ENCODE measurements around the gene POLH.

POLH gene

DNA sequence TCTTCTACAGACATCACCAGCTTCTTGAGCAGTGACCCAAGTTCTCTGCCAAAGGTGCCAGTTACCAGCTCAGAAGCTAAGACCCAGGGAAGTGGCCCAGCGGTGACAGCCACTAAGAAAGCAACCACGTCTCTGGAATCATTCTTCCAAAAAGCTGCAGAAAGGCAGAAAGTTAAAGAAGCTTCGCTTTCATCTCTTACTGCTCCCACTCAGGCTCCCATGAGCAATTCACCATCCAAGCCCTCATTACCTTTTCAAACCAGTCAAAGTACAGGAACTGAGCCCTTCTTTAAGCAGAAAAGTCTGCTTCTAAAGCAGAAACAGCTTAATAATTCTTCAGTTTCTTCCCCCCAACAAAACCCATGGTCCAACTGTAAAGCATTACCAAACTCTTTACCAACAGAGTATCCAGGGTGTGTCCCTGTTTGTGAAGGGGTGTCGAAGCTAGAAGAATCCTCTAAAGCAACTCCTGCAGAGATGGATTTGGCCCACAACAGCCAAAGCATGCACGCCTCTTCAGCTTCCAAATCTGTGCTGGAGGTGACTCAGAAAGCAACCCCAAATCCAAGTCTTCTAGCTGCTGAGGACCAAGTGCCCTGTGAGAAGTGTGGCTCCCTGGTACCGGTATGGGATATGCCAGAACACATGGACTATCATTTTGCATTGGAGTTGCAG lies 37.9 kb downstream of the POLH start:
- Histone ChIP-seq H3K79me2 (ENCODE audit: insufficient read depth, low read depth) (no peaks in the 10 kb centered on the region), H4K20me1 (ENCODE audit: insufficient read depth) (no peaks in the 10 kb centered on the region), H3K4me3 (IDR thresholded peaks at IDR 0.05; ENCODE audit: insufficient read depth, low read depth, low read length) (no peak overlapping the region), H3K27ac (no peak overlapping the region), H3K27me3 (ENCODE audit: insufficient read depth, low read depth) (no peaks in the 10 kb centered on the region), H2AFZ (ENCODE audit: low read depth) (no peak overlapping the region), H3K9ac (no peak overlapping the region), H3K36me3 (ENCODE audit: insufficient read depth) (no peaks in the 10 kb centered on the region), H3K4me1 (ENCODE audit: low read depth, poor library complexity, severe bottlenecking) (no peaks in the 10 kb centered on the region), H3K4me2 (no peak overlapping the region)
- TF ChIP-seq, protein P1, sequence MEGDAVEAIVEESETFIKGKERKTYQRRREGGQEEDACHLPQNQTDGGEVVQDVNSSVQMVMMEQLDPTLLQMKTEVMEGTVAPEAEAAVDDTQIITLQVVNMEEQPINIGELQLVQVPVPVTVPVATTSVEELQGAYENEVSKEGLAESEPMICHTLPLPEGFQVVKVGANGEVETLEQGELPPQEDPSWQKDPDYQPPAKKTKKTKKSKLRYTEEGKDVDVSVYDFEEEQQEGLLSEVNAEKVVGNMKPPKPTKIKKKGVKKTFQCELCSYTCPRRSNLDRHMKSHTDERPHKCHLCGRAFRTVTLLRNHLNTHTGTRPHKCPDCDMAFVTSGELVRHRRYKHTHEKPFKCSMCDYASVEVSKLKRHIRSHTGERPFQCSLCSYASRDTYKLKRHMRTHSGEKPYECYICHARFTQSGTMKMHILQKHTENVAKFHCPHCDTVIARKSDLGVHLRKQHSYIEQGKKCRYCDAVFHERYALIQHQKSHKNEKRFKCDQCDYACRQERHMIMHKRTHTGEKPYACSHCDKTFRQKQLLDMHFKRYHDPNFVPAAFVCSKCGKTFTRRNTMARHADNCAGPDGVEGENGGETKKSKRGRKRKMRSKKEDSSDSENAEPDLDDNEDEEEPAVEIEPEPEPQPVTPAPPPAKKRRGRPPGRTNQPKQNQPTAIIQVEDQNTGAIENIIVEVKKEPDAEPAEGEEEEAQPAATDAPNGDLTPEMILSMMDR (conservative IDR thresholded peaks at IDR 0.05; ENCODE audit: low read depth, low read length) = no peak

DNA sequence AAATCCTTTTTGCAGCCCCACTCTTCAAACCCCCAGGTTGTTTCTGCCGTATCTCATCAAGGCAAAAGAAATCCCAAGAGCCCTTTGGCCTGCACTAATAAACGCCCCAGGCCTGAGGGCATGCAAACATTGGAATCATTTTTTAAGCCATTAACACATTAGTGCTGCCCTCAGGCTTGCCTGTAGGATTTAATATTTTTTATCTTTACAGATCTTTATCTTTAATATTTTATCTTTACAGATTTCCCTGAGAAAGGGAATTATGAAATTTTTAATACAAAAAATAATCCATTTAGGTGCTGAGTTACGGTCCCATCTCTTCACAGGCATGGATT lies 38.4 kb downstream of the POLH start:
- Histone ChIP-seq H3K4me3 (IDR thresholded peaks at IDR 0.05; ENCODE audit: insufficient read depth, low read depth, low read length) (no peak overlapping the region), H3K36me3 (ENCODE audit: insufficient read depth) (no peaks in the 10 kb centered on the region), H4K20me1 (ENCODE audit: insufficient read depth) (no peaks in the 10 kb centered on the region), H3K27me3 (ENCODE audit: insufficient read depth, low read depth) (no peaks in the 10 kb centered on the region), H3K79me2 (ENCODE audit: insufficient read depth, low read depth) (no peaks in the 10 kb centered on the region), H2AFZ (ENCODE audit: low read depth) (no peak overlapping the region), H3K27ac (no peak overlapping the region), H3K9ac (no peak overlapping the region), H3K4me2 (no peak overlapping the region), H3K4me1 (ENCODE audit: low read depth, poor library complexity, severe bottlenecking) (no peaks in the 10 kb centered on the region)
- TF ChIP-seq, protein P1 (conservative IDR thresholded peaks at IDR 0.05; ENCODE audit: low read depth, low read length) = no peak

DNA sequence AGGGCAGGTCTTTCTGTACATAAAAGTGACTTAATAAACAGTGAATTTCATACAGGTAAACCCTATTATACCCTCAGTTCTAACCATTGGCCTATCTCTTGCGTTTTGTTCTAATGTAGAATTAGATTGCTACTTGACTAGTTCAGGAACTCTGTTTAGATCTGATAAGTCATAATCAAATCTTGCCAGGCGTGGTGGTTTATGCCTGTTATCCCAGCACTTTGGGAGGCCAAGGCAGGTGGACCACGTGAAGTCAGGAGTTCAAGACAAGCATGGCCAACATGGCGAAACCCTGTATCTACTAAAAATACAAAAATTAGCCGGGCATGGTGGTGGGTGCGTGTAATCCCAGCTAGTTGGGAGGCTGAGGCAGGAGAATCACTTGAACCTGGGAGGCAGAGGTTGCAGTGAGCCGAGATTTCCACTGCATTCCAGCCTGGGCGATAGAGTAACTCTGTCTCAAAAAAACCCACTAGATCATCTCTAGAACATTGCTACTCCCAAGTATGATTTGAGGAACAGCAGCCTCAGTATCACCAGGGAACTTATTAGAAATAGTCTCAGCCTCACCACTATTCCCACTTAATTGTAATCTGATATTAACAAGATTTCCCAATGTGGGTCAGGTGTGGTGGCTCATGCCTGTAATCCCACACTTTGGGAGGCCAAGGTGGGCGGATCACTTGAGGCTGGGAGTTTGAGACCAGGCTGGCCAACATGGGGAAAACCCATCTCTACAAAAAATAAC lies 40.9 kb downstream of the POLH start:
- Histone ChIP-seq H3K27me3 (ENCODE audit: insufficient read depth, low read depth) (no peaks in the 10 kb centered on the region), H3K4me2 (no peak overlapping the region), H2AFZ (ENCODE audit: low read depth) (no peak overlapping the region), H3K79me2 (ENCODE audit: insufficient read depth, low read depth) (no peaks in the 10 kb centered on the region), H3K4me1 (ENCODE audit: low read depth, poor library complexity, severe bottlenecking) (no peaks in the 10 kb centered on the region), H3K9ac (no peak overlapping the region), H3K4me3 (IDR thresholded peaks at IDR 0.05; ENCODE audit: insufficient read depth, low read depth, low read length) (no peak overlapping the region), H3K27ac (no peak overlapping the region), H3K36me3 (ENCODE audit: insufficient read depth) (no peaks in the 10 kb centered on the region), H4K20me1 (ENCODE audit: insufficient read depth) (no peaks in the 10 kb centered on the region)
- TF ChIP-seq, protein P1 (conservative IDR thresholded peaks at IDR 0.05; ENCODE audit: low read depth, low read length) = no peak

DNA sequence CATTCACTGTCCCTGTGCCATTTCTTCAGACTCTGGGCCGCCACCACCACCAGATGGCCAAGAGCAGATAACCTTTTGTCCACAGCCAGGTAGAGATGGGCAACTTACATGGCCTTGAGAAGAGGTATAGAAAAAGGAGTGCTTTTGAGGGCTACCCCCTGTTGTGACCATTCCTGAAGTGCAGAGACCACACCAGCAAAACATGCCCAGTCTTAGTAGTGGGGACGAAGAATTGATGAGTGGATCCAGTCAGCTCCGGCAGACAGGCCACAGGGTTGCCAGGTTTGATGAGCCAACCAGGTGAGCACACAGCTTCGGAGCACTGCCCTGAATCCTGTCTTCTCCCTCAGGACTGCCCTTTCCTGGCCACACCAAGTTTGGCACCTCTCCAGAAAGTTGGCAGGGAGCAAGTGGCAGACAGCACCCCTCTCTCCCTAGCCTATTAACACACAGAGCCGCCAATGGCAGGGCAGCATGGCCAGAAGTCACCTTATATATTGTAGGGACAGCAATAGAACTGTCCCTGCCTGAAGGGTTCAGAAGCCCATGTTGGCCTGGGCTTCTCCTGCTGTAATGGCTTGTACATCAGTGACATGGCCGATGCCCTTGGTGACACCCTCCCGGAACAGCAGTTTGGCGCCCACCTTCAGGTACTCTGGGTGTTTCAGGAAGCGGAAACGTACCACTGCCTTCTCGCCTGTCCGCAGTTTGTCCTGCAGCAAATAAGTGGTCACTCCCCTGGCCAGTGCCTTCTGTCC lies 45.3 kb downstream of the POLH start:
- Histone ChIP-seq H3K4me1 (ENCODE audit: low read depth, poor library complexity, severe bottlenecking) (peaks cover 2% of the 10 kb centered on the region), H3K79me2 (ENCODE audit: insufficient read depth, low read depth) (no peaks in the 10 kb centered on the region), H3K4me3 (IDR thresholded peaks at IDR 0.05; ENCODE audit: insufficient read depth, low read depth, low read length) (no peak overlapping the region), H3K4me2 (no peak overlapping the region), H3K9ac (no peak overlapping the region), H4K20me1 (ENCODE audit: insufficient read depth) (no peaks in the 10 kb centered on the region), H3K36me3 (ENCODE audit: insufficient read depth) (no peaks in the 10 kb centered on the region; the same call in 1 of the 2 replicates), H3K27ac (no peak overlapping the region), H3K27me3 (ENCODE audit: insufficient read depth, low read depth) (no peaks in the 10 kb centered on the region), H2AFZ (ENCODE audit: low read depth) (no peak overlapping the region)
- TF ChIP-seq, protein P1 (conservative IDR thresholded peaks at IDR 0.05; ENCODE audit: low read depth, low read length) = no peak
